Suprapubic skin (tissue), 4 donors: Measurements from ENCODE around the gene HTR7.

ENCODE experiments used
- CTCF ChIP-seq, 2 donors: fragments of 200-600 bp in 1 of 2; fragments of 450-650 bp in 1 of 2; sonication (generic) in 1 of 2; IDR thresholded peaks; one replicate each; pipeline ENCODE4 v1.5.1; 2016 to 2019; ENCODE audit warnings: antibody characterized with exemption in 2 of 2, mild to moderate bottlenecking in 1 of 2, moderate library complexity in 1 of 2
- EP300 ChIP-seq: sonication (generic); formaldehyde crosslinking; IDR thresholded peaks from one replicate; pipeline ENCODE4 v1.6.1; 2017; ENCODE audit warnings: antibody characterized with exemption
- POLR2A ChIP-seq, 2 donors: fragments of 450-650 bp; IDR thresholded peaks; one replicate each; pipeline ENCODE4 v1.6.1; 2017; ENCODE audit warnings: antibody characterized with exemption in 2 of 2, mild to moderate bottlenecking in 2 of 2, moderate library complexity in 2 of 2
- POLR2AphosphoS5 ChIP-seq, 3 donors: sonication (generic); formaldehyde crosslinking; IDR thresholded peaks; one replicate each; pipeline ENCODE4 v1.6.1; 2017; ENCODE audit warnings: antibody characterized with exemption in 3 of 3

- TF ChIP-seq POLR2A (IDR thresholded peaks at IDR 0.05), result no peak
- no peak for TF ChIP-seq EP300
- TF ChIP-seq CTCF (IDR thresholded peaks at IDR 0.05), result no peak
- no peak for TF ChIP-seq POLR2AphosphoS5 (IDR thresholded peaks at IDR 0.05)
Measured at GRCh38 chr10:90777621-90778020, 80.2 kb downstream of the HTR7 start.
